Esophagus muscularis mucosa (tissue), 3 donors: ENCODE results near the gene USP22.

Source experiments
- POLR2AphosphoS5 ChIP-seq, 2 donors: sonication (generic); formaldehyde crosslinking; IDR thresholded peaks; one replicate each; pipeline ENCODE4 v1.6.1; 2017; ENCODE audit warnings: antibody characterized with exemption in 2 of 2
- TF ChIP-seq, protein P1 (sequence below), 3 experiments: fragments of 200-600 bp in 2 of 3; fragments of 450-650 bp in 1 of 3; sonication (generic) in 2 of 3; IDR thresholded peaks; one replicate each; pipeline ENCODE4 v1.5.1; 2017 to 2019; ENCODE audit warnings: antibody characterized with exemption in 3 of 3, mild to moderate bottlenecking in 2 of 3, moderate library complexity in 1 of 3

DNA sequence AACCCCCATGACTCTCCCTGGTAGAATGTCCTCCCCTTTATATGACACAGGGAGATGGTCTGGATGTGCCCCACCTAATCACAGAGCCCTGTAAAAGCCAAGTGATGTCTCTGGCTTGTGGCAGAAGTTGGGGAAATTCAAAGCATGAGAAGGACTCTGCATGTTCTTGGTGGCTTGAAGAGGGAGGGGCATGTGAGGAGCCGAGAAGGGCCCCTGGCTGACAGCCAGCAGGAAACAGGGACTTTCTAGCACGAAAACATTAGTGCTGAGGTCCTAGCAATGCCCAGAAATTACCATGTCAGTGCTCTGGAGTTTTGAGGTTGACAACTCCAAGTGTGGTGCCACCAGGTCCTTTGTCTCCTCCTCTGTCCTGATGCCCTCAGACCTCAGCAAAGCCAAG lies 75.9 kb downstream of the USP22 start:
- no peak for TF ChIP-seq POLR2AphosphoS5 (IDR thresholded peaks at IDR 0.05)
- TF ChIP-seq, protein P1, sequence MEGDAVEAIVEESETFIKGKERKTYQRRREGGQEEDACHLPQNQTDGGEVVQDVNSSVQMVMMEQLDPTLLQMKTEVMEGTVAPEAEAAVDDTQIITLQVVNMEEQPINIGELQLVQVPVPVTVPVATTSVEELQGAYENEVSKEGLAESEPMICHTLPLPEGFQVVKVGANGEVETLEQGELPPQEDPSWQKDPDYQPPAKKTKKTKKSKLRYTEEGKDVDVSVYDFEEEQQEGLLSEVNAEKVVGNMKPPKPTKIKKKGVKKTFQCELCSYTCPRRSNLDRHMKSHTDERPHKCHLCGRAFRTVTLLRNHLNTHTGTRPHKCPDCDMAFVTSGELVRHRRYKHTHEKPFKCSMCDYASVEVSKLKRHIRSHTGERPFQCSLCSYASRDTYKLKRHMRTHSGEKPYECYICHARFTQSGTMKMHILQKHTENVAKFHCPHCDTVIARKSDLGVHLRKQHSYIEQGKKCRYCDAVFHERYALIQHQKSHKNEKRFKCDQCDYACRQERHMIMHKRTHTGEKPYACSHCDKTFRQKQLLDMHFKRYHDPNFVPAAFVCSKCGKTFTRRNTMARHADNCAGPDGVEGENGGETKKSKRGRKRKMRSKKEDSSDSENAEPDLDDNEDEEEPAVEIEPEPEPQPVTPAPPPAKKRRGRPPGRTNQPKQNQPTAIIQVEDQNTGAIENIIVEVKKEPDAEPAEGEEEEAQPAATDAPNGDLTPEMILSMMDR (IDR thresholded peaks at IDR 0.05), result no peak
